GM21381 (cell line): ENCODE measurements around the gene OR2H1.

Experiments used
- ATAC-seq: cut with Tn5 transposase; IDR thresholded peaks from one replicate; pipeline ENCODE4 v1.9.1; 2021; ENCODE audit warnings: mild to moderate bottlenecking, moderate library complexity; ENCODE audit not compliant: unreplicated experiment

The OR2H1 gene

DNA sequence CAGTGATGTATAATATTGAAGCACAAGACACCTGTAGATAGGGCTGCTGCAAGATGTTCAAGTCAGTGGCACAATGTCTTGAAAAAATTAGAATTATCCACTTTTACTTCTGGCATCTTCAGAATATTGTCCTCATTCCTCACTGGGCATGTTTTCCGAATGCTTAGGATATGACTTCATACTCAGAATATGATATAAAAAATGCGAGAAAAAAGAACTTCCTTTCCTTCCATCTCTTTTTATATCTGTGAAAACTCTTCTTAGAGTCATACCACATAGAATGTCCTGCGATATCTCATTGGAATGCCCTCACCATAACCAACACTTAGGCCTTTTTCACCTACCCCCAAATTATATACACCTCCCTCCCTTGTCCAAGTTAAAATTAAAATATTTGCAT, 26.2 kb downstream of the OR2H1 start:
- ATAC-seq, result no peak

DNA sequence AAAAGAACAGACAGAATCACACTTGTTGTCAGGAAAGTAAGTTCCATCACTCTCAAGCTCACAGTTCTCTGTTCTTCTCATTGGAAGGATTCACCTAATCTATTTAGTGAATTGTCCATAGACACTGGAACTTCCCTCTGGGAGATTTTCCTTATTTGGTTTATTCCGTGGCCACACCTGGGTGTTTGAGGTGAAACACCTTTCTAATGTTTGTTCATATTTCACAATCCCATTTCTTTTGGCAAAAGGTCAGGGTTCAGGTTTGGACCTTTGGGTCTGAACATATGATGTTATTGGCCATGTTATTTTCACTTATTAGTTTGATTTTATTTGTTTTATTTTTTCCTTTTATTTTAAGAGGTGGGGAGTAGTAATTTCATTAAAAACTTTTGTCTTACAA, 26.8 kb downstream of the OR2H1 start:
- ATAC-seq, result no peak

DNA sequence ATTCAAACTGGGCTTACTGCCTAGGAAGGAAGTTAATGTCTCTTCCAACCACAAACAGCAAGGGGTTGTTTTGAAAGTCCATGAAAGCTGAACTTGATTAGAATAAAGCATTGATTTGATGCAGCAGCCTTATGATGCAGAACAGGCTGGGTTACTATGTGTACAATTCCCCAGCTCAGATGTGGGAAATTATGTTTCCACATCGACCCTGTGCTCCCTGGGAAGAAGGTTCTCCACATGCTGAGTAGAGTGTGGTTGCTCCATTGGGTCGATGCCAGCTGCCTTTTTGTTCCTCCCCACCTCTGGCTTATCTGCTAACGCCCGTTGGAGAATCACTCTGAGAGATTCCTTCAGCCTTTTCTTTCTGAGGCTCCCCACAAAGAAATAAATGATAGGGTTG, 29.6 kb downstream of the OR2H1 start:
- ATAC-seq, result no peak

DNA sequence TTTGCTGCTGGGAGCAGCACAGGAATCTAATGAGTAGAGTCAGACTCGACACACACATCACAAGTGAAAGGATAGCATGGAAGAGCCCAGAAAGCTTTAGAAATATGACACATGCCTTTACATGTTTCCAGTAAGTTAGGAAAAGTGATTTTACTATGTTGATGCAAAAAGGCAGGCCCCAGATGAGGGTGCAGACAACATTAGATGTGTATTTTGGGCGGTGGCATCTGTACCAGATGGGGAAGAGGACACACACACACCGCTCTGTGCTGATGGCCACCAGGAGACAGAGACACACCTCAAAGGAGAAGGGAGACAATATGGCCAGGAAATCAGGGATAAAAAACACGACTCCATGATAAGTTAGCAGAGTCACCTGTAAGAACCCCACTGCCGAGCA, 30.2 kb downstream of the OR2H1 start:
- ATAC-seq, result no peak

DNA sequence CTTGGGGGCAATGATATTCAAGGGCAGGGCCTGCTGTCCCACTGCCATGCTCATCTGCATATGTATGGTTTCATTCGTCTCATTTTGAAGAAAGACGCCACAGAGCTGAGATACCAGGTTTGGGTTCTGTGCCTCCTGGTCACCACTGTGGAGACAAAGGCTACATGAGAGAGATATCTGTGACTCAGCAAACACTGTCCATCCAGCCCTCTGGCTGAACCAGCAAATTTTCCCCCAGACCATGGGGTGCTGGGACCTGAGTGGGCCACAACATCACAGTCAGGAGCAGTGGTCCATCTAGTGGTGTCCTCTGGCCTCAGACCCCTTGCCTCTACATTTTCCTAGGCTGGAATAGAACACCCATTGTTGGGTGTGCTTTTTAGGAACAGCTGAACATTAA, 30.7 kb downstream of the OR2H1 start, which contains the start of gene MAS1L:
MAS1L (minus strand) TSS at position 297 of the 400 bp plus-strand sequence; CDS start at position 243, 54 bp downstream.
- ATAC-seq, result no peak

DNA sequence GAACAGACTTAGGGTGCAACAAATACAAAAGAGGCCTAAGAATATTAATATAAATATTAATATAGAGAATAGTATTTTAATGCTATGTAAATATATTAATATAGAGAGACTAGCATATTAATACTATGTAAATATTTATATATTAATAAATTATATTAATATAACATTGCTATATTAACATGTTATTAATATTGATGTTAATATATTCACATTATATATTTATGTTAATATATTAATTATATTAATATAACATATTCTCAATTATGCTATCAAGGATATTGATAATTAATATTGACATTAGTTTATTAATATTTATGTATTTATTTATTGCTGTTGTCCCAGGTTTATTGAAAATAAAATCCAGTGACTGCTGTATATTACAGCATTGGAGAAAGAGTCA, 31.9 kb downstream of the OR2H1 start:
- no peak for ATAC-seq

DNA sequence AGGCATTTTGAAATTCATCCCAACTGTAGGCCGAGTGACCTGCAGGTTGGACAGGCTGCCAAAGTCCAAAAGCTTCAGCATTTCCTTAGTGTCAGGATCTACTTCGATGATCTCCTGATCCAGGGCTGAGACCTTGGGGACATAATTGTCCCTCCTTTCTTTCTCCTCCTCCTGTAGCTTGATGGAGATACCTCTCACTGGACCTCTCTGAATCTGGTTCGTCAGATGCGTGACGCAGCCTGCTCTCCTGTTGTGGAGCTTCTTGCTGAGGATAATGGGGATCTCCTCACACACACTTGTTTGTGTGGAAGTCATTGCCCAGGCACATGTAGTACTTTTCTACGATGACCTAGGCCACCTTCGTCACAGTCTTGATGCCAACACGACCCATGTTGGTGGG, 32.3 kb downstream of the OR2H1 start:
- no peak for ATAC-seq

DNA sequence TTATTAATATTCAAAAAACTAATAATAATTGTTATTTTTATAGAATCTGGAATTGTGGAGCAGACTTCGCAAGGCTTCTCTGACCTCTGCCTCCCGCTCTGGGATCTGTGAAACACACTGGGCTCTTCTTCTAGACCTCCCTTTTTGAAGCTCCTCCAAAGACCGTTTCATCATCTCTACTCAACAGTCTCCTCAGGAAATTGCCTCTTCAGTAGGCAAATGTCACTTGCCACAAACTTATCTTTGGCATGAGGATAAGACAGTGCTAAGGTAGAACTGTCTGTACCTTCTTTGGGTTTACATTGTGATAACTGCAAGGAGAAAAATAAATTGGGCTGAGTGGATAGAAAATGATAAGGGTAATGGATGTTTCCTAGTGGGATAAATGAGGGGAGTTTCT, 33.1 kb downstream of the OR2H1 start:
- no peak for ATAC-seq

DNA sequence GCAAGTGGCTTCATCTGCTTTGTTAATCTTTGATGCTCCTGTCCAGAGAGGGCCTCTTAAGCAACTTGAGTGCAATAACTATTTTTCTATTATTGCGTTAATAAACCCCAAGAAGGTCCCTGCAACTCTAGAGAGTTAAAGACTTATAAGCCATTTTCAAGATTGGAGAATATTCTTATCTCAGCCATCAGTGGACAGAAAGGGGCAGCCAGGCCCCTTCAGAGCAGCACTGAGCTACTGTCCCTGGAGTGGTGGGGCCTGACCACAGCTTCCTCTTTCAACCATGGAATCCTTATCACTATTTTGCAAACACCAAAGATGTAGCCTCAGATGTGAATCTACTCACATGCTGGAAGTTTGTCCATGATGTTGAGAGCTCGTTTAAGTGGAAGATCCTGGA, 33.6 kb downstream of the OR2H1 start:
- no peak for ATAC-seq

DNA sequence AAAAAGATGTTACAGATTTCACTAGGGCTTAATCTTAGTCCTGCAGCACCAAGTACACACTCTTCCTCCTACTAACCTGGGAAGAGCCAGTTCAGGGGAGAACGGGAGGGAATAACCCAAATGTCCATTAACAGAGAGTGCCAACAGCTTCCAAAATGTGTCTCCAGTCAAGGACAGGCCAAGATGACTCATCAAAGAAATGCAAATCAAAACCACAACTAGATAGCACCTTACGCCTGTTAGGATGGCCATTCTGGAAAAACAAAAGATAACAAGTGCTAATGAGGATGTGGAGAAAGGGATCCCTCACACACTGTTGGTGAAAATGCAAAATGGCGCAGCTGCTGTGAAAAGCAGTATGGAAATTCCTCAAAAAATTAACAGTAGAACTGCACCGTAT, 34.6 kb downstream of the OR2H1 start:
- ATAC-seq, result no peak

DNA sequence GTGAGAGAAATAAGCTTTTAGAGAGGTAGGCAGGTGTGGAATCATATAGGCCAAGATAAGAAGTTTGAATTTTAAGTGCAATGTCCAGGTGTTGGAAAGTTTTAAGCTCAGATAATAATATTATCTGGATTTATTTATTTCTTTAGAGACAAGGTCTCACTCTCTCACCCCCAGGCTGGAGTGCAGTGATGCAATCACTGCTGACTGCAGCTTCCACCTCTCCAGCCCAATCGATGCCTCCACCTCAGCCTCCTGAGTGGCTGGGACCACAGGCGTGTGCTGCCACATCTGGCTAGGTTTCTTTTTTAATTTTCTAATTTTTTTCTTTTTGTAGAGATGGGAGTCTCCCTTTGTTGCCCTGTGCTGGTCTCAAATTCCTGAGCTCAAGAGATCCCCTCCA, 36.3 kb downstream of the OR2H1 start:
- no peak for ATAC-seq

DNA sequence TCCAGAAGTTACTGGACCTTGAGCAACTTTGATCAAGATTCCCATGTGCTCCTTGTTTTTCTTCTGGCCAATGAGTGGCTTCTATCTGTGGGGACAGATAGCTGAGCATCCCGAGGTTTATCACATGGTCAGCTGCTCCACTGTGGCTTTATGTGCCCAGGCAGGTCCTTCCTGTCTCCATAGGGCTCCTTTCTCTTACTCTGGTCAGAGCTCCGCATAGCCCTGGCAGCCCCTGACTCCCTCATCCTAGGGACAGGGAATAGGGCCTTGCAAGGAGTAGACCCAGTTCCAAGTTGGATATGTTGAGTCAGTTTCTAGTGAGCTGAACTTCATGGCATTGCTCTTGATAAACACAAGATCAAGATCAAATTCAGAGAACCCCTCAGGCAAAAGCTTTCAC, 37.2 kb downstream of the OR2H1 start:
- no peak for ATAC-seq

DNA sequence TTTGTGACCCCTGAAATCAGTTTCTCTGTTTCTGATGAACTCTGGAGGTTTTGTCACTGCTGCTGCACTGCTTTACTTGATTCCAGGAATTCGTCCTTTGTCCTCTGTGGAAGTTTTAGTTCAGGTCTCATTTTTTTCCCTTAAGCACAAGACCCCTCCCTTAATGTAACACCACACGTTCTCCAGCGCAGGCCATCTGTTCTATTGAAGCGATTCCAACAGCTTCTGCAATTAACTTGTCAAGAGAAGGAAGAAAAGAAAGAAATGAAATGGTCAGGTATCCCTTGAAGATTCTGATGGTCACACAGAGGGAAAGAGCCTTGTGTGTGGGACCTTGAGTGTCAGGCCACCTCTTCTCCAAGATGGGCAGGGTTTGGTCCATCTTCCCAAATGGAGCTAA, 38.6 kb downstream of the OR2H1 start:
- no peak for ATAC-seq

DNA sequence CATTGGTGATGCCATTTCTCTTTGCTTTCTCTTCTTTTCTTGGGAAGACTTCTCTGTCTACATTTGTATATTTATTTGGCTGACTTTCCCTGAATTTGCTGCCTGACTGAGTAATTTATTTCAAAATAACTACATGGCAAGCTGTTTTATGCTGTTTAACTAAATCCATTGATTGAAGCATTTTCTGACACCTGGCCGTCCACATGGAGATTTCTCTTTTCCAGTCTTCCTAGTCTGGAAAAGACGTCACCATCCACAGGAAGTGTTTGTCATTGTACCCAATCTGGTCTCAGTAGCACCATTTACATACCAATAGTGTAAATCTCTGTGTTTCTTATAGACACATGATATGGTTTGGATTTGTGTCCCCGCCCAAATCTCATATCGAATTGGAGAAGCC, 40.0 kb downstream of the OR2H1 start:
- no peak for ATAC-seq

DNA sequence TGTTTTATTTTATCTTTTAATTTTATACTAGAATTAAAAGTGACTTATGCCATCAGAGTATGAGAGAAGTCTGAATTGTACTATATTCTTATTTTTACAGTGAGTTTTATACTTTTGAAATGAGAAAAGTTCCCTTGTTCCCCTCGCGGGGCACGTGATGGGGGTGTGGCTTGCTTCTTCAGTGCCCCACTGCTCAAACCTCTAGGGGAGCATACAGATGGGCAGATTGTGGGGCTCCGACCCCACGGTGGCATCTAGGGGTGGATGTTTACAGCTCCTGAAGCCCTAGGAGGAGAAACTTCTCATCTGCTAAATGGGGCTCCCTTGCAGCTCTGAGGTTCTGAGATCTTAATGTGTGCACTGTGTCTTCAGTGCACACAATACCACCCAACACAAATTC, 42.7 kb downstream of the OR2H1 start:
- no peak for ATAC-seq

DNA sequence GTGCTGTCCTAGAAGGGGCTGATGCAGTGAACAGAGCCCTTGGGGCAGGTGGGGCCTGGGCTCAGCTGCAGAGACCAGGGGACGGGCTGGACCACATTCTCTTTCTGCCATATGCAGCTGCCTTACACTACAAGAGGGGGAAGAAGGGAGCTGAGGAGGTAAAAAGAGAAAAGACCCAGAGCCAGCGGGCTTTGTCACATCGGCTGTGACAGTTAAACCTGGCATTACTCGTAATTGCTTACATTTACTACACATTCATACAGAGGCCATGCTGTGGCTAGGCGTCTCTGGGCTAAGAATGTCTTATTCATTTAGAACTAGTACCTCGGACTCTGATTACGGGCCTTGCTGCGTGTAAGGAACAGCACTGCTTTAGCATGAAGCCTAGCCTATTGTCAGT, 43.6 kb downstream of the OR2H1 start:
- ATAC-seq, result no peak

DNA sequence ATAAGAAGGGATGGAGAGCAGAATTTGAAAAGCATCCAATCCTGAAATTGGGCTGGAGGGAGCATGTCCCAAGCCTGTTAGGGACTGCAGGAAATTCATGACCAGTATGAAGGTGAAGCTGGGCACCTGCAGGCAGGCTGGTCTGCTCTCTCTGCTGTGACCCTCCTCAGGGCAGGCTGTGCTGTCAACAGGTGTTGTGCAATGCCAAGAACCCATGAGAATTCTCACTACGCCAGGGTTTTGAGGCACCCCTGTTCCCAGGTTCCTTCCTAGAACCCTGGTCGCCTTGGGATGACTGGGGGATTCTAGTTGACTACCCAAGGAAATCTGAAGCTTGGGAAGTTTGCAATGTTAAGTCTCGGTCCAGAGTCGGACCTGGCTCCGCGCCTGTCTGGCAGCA, 44.2 kb downstream of the OR2H1 start:
- ATAC-seq, result no peak

DNA sequence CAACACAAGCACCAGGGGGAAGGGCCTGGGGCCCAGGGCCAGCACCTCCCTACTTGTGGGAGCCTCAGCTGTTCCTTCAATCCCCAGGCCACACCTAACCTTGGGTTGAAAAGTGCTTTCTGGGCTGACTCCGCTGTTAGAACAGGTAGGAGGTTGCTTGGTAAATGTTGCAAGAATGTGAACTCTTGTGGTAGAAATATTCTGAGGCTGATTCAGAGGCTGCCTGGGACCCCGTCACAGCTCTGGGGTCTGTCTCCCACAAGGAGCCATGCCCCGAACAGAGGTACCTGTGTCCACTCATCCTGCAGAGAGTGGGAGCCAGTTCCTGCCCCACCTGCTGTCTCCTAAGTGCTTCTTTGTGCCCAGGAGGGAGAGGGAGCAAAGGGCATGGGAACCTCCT, 45.2 kb downstream of the OR2H1 start:
- no peak for ATAC-seq

DNA sequence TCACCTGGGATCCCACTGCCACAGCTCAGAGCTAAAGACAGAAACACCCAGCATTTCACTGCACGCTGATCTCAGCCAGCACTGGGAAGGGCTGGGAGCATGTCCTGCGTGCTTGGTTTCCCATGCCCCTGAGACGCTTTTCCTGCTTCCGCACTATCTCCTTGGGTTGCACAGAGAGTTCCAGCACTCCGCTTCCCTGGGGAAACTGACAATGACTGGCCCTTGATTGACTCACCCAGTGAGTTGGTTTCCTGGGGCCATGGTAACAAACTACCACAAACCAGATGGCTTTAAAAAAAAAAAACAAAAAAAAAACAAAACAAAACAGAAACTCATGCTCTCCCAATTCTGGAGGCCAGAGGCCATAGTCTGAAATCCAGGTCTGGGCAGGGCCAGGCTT, 45.6 kb downstream of the OR2H1 start:
- no peak for ATAC-seq

DNA sequence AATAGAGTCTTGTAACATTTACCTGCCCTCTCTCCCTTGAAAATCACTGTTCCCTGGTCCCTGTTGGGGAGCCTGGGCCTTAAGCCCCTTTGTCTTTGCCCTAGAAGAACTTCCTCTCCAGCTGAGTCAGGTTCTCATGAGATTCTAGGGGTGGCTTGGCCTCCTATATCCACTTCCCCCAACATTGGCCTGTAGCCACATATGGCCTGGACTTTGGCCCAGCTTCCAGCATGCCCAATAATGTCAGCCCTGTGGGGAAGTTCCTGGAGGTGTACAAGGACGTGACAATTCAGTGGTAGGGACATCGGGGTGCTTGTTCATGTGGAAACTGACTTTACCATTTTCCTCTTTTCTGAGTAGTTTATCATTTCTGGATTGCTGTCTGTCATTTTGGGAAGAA, 48.0 kb downstream of the OR2H1 start:
- ATAC-seq, result no peak

DNA sequence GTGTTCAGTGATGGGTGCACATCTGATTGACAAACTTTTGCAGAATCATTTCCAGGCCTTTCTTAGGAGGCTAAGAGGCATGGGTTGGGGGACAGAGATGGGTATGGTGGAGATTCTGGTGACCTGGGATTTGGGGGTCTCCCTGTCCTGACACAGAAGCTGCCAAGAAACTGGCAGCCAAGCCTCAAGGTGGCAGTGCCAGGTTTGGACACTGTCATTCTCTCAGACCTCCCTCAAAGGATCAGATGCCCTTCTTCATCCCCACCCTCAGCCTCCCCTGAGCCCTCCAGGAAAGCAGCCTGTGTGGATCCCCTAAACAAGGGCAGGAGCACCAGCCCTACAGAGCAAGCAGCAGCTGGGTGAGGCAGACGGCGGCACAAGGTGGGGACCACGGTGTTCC, 48.9 kb downstream of the OR2H1 start:
- no peak for ATAC-seq

DNA sequence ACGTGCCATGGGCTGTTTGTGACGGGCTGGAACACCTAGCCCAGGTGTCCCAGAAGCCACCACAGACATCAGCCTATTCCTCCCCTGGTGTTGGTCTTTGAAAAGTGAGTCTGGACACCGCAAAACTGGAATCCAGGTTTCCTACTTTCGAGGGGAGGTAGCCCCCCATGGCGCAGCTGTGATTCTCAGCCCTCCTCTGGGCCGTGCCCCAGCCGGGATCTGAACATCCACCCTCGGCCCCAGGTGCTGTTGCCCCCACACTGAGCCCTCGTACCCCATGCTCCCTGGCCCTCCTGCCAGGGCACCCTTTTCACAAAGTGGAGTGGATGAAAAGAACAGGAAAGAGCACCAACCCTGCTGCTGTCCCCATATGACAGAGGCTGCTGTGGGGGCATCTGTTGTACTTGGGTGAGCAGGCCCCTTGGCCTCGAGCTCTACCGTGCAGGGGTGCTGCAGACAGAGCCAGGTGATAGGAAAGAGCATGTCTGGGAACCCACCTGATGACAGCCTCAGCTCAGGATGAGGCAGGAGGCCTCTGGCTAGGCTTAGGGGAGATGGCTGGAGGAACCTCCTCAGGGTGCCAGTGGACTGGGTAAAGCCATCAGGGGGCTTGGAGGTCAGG, 49.6 kb downstream of the OR2H1 start:
- ATAC-seq, result no peak

DNA sequence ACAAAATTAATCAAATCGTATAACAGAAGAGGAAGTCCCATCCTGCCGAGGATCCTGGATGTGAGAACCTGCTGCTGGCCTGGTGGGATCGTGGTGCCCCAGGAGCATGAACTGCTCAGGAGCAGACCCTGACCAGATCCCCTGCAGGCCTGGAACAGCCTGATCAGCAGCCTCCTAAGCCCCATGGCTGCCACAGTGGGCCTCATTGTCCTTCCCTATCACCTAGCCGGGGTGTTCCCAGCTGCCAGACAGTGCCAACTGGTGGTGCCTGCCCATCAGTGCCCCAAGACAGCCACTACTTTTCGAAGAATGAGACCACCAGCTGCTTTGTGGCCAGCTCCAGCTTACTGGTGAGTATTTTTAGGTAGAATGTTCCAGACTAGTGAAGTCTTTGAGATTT, 50.4 kb downstream of the OR2H1 start:
- no peak for ATAC-seq

DNA sequence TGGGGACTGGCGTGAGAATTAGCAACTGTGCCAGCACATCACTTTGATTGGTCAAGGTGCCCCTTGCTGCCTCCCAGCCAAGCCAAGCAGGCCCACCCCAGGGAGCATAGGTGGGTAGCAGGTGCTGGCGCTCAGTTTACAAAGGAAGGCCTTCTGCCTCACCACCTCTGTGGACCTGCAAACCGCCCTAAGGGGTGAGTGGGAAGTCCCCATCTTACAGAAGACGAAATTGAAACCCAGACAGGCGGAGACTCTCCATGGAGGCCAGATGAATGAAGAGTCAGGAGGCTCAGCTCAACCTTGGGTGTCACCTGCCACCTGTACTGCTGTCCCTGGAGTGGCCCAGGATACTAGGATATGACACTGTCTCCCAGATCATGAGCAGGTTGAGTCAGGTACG, 52.3 kb downstream of the OR2H1 start:
- ATAC-seq, result no peak
